HFFc6 (cell line): ENCODE data around the gene NTNG2. TPM values are rescaled to one million over a fixed set of nuclear protein-coding genes. Genes with fewer than 3 reads are reported as not detected.

ENCODE experiments used
- DNase-seq: peaks from one replicate; pipeline ENCODE4 v3.0.0-alpha.2; 2018
- H3K27ac Mint-ChIP-seq: 2 replicates; pipeline ENCODE4 v1.8.0; 2020; ENCODE audit warnings: mild to moderate bottlenecking, mixed read lengths
- H3K27me3 Mint-ChIP-seq: 2 replicates; pipeline ENCODE4 v1.8.0; 2021; ENCODE audit warnings: mild to moderate bottlenecking, moderate library complexity, mixed read lengths; ENCODE audit not compliant: insufficient read depth
- H3K36me3 Mint-ChIP-seq: 2 replicates; pipeline ENCODE4 v1.8.0; 2021; ENCODE audit warnings: low read depth, mixed read lengths
- H3K4me1 Mint-ChIP-seq: 2 replicates; pipeline ENCODE4 v1.8.0; 2020; ENCODE audit warnings: low read depth, mixed read lengths
- H3K4me3 Mint-ChIP-seq: 2 replicates; pipeline ENCODE4 v1.8.0; 2020; ENCODE audit warnings: mild to moderate bottlenecking, moderate library complexity, mixed read lengths
- H3K9me3 Mint-ChIP-seq: 2 replicates; pipeline ENCODE4 v1.8.0; 2020; ENCODE audit warnings: mild to moderate bottlenecking, mixed read lengths
- total RNA-seq, 6 experiments: library from RNA; stranded (reverse); fragmentation: NEBNext Ultra II Directional; extraction: Animal tissue kit (Norgen Biotek cat#: 25700); gene quantifications; 2 replicates in 1 of 6; 3 replicates in 5 of 6; pipeline ENCODE4 v1.2.3, GENCODE V29; 2021
- TF ChIP-seq, protein P1 (sequence below): fragments of 200-600 bp; sonication (generic); IDR thresholded peaks from 2 replicates; pipeline ENCODE4 v1.5.0; 2021; ENCODE audit warnings: antibody characterized with exemption, mild to moderate bottlenecking

NTNG2 gene
- total RNA-seq, 6 experiments from 2014 or later = 0.41 to 0.82 (median 0.51) TPM

DNA sequence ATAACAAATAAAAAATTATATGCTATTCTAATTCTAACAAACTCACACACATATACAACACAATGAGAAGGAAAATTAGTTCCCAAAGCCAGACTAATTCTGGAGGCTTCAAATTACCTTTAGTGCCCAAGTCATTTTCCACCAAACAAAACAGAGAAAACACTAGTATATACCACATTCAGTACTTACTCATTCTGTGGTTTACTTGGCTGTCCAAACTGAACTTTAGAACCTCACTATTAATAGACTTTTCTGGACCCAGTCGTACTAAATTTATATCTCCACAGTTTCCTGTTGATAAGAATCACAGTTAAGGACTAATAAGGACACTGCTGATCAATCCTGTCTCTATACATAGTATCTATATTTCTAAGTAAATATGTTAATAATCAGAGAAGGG, 126.5 kb downstream of the NTNG2 start:
- Mint-ChIP-seq H3K27ac (peak overlapping the region; percentile 69), H3K4me1 (peaks cover 27% of the 10 kb centered on the region), H3K27me3 (no peaks in the 10 kb centered on the region), H3K36me3 (peaks cover 18% of the 10 kb centered on the region), H3K9me3 (no peaks in the 10 kb centered on the region), H3K4me3 (peak overlapping the region; percentile 41; the same call in 1 of the 2 replicates)
- peak; percentile 62 for DNase-seq
- TF ChIP-seq, protein P1, sequence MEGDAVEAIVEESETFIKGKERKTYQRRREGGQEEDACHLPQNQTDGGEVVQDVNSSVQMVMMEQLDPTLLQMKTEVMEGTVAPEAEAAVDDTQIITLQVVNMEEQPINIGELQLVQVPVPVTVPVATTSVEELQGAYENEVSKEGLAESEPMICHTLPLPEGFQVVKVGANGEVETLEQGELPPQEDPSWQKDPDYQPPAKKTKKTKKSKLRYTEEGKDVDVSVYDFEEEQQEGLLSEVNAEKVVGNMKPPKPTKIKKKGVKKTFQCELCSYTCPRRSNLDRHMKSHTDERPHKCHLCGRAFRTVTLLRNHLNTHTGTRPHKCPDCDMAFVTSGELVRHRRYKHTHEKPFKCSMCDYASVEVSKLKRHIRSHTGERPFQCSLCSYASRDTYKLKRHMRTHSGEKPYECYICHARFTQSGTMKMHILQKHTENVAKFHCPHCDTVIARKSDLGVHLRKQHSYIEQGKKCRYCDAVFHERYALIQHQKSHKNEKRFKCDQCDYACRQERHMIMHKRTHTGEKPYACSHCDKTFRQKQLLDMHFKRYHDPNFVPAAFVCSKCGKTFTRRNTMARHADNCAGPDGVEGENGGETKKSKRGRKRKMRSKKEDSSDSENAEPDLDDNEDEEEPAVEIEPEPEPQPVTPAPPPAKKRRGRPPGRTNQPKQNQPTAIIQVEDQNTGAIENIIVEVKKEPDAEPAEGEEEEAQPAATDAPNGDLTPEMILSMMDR = no peak

DNA sequence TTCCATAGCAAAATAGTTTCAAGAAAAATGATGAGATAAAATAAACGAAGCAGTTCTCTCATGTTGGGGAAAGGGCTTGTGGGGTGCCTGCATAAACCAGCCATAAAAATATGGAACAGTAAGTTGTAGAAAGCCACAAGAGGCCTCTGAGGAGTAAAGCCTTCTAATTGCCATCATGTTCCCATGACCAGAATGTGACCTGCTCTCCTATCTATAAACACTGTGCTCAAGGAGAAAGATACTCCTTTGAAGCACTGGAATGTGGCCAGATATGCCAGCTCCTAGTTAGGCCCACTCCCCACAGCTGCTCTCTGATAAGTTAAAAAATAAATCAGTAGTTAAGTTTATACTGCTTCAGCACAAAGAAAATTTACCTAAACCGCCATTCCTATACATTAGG, 127.1 kb downstream of the NTNG2 start:
- Mint-ChIP-seq H3K27me3 (no peaks in the 10 kb centered on the region), H3K27ac (peak overlapping the region; percentile 69), H3K9me3 (no peaks in the 10 kb centered on the region)

DNA sequence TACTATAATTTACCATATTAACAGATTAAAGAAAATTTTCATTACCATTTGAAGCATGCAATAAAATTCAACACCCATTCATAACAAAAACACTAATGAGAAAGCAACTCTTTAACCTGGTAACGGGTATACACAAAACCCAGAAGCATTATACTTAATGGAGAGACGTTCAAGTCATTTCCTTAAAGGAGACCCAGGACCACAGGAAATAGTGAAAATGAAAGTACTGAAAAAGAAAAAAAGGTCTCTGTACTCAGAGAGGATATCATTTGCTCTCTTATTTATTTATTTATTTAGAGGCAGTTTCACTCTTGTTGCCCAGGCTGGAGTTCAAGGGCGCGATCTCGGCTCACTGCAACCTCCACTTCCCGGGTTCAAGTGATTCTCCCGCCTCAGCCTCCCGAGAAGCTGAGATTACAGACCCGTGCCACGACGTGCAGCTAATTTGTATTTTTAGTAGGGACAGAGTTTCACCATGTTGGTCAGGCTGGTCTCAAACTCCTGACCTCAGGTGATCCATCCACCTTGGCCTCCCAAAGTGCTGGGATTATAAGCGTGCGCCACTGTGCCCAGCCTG, 131.4 kb downstream of the NTNG2 start:
- no peak for DNase-seq
- Mint-ChIP-seq H3K36me3 (peaks cover 25% of the 10 kb centered on the region), H3K27ac (no peak overlapping the region), H3K27me3 (no peaks in the 10 kb centered on the region), H3K9me3 (no peaks in the 10 kb centered on the region), H3K4me1 (peaks cover 13% of the 10 kb centered on the region), H3K4me3 (no peak overlapping the region)
- TF ChIP-seq, protein P1 = no peak

More for the DNA sequence above, 127.1 kb downstream of the NTNG2 start:
- peak overlapping the region; percentile 41; the same call in 1 of the 2 replicates for H3K4me3 Mint-ChIP-seq
- peaks cover 22% of the 10 kb centered on the region for H3K4me1 Mint-ChIP-seq
- TF ChIP-seq, protein P1 = no peak
- DNase-seq = no peak
- H3K36me3 Mint-ChIP-seq = peaks cover 13% of the 10 kb centered on the region

Other genes with a start within 250 kb of the NTNG2 start
- gene MED27, start 82.2 kb upstream of the NTNG2 start, total RNA-seq = 10 to 100 TPM; 30.2 to 37.7 (median 32.7) TPM
- 10 to 100 TPM; 14.9 to 18.7 (median 17.7) TPM for gene SETX, start 192.9 kb downstream of the NTNG2 start, total RNA-seq
- gene TTF1, start 244.8 kb downstream of the NTNG2 start, total RNA-seq = 10 to 100 TPM in 4 of 6 experiments, 1 to 10 TPM in 2; 8.5 to 11.7 (median 10.4) TPM
- gene CFAP77, start 248.2 kb downstream of the NTNG2 start, total RNA-seq = not detected